Central memory CD4-positive, alpha-beta T cell (primary cell): ENCODE measurements around the gene EXOC2.
"Not testable (repeated sequence)": the region's sequence is repeated elsewhere in the genome, so short reads cannot be mapped to it uniquely, and the experiment has no call there.

ENCODE experiments used
- DNase-seq: peaks from one replicate; pipeline ENCODE4 v3.0.0; 2022

Gene EXOC2

GRCh38 chr6:710601-711571, 17.9 kb upstream of the EXOC2 start:
- DNase-seq: peak; percentile 61

- DNase-seq: no peak
These were observed 16.6 kb upstream of the EXOC2 start for GRCh38 chr6:709471-710056.

- DNase-seq: no peak
These were observed 15.3 kb upstream of the EXOC2 start for GRCh38 chr6:708237-708598.

- DNase-seq: no peak
These were observed 14.8 kb upstream of the EXOC2 start for GRCh38 chr6:707576-708236.

- DNase-seq: no peak
These were observed 14.0 kb upstream of the EXOC2 start for GRCh38 chr6:706819-707381.

GRCh38 chr6:706146-706545, 13.2 kb upstream of the EXOC2 start:
- DNase-seq: no peak

- DNase-seq: no peak
These were observed 12.1 kb upstream of the EXOC2 start for GRCh38 chr6:705047-705446.

- no peak for DNase-seq
These were observed 11.1 kb upstream of the EXOC2 start for GRCh38 chr6:704046-704445.

GRCh38 chr6:703552-703951, 10.6 kb upstream of the EXOC2 start:
- no peak for DNase-seq

GRCh38 chr6:701700-702479, 9.0 kb upstream of the EXOC2 start:
- no peak for DNase-seq

- no peak for DNase-seq
These were observed 8.3 kb upstream of the EXOC2 start for GRCh38 chr6:701215-701614.

GRCh38 chr6:700490-700889, 7.6 kb upstream of the EXOC2 start:
- DNase-seq: no peak

- no peak for DNase-seq
These were observed 6.4 kb upstream of the EXOC2 start for GRCh38 chr6:699319-699718.

GRCh38 chr6:694431-695126, 1.6 kb upstream of the EXOC2 start:
- DNase-seq: not testable (repeated sequence)

- no peak for DNase-seq
These were observed 727 bp upstream of the EXOC2 start for GRCh38 chr6:693723-694009.

- peak; percentile 79 for DNase-seq
These were observed 535 bp downstream of the EXOC2 start for GRCh38 chr6:692356-692851.

- DNase-seq: no peak
These were observed 3.7 kb downstream of the EXOC2 start for GRCh38 chr6:689223-689622.

- DNase-seq: no peak
These were observed 6.4 kb downstream of the EXOC2 start for GRCh38 chr6:686497-686896.

- DNase-seq: no peak
These were observed 7.9 kb downstream of the EXOC2 start for GRCh38 chr6:684831-685636.

GRCh38 chr6:683742-684440, 9.0 kb downstream of the EXOC2 start:
- no peak for DNase-seq
